Astrocyte (in vitro differentiated cells and primary cell): ENCODE results near the gene ZDHHC16. TPM values are rescaled to one million over a fixed set of nuclear protein-coding genes. Genes with fewer than 3 reads are reported as not detected.

Experiments
- DNase-seq: peaks from one replicate; pipeline ENCODE4 v3.0.0-alpha.2; 2010; ENCODE audit warnings: low read depth
- FAIRE-seq: peaks from 2 replicates; lab custom pipeline; 2011; peaks lifted over from hg19 to GRCh38; lab: Jason Lieb, UNC
- H2AFZ ChIP-seq: 2 replicates; pipeline ENCODE4 v1.6.0; 2012; ENCODE audit warnings: low read depth, low read length, inconsistent platforms
- H3K27ac ChIP-seq: 2 replicates; pipeline ENCODE4 v1.5.1; 2011; ENCODE audit warnings: low read depth, low read length, inconsistent platforms
- H3K27me3 ChIP-seq: 2 replicates; pipeline ENCODE4 v1.6.0; 2011; ENCODE audit warnings: low read length, inconsistent platforms; ENCODE audit not compliant: insufficient read depth
- H3K36me3 ChIP-seq: 2 replicates; pipeline ENCODE4 v1.5.1; 2011; ENCODE audit warnings: low read length, inconsistent platforms; ENCODE audit not compliant: insufficient read depth
- H3K4me1 ChIP-seq: 2 replicates; pipeline ENCODE4 v1.5.1; 2011; ENCODE audit warnings: low read length, inconsistent platforms; ENCODE audit not compliant: insufficient read depth
- H3K4me2 ChIP-seq: 2 replicates; pipeline ENCODE4 v1.6.0; 2012; ENCODE audit warnings: low read length, inconsistent platforms
- H3K4me3 ChIP-seq: 2 replicates; pipeline ENCODE4 v1.5.1; 2011; ENCODE audit warnings: low read depth, mild to moderate bottlenecking, low read length, inconsistent platforms; ENCODE audit not compliant: insufficient read depth
- H3K79me2 ChIP-seq: 2 replicates; pipeline ENCODE4 v1.6.0; 2012; ENCODE audit warnings: mild to moderate bottlenecking, low read length, inconsistent platforms; ENCODE audit not compliant: insufficient read depth
- H3K9ac ChIP-seq: 2 replicates; pipeline ENCODE4 v1.6.0; 2012; ENCODE audit warnings: mild to moderate bottlenecking, low read length, inconsistent platforms
- H3K9me3 ChIP-seq: 2 replicates; pipeline ENCODE4 v1.5.1; 2012; ENCODE audit warnings: low read depth, mild to moderate bottlenecking, low read length, inconsistent platforms; ENCODE audit not compliant: insufficient read depth
- H4K20me1 ChIP-seq: 2 replicates; pipeline ENCODE4 v1.6.0; 2012; ENCODE audit warnings: low read length, inconsistent platforms; ENCODE audit not compliant: insufficient read depth
- H3K27ac Mint-ChIP-seq: one replicate; pipeline ENCODE4 v1.8.0; 2021; ENCODE audit warnings: mild to moderate bottlenecking, mixed read lengths; ENCODE audit not compliant: unreplicated experiment
- H3K27me3 Mint-ChIP-seq: one replicate; pipeline ENCODE4 v1.8.0; 2021; ENCODE audit warnings: low read depth, mixed read lengths; ENCODE audit not compliant: unreplicated experiment
- H3K36me3 Mint-ChIP-seq: one replicate; pipeline ENCODE4 v1.8.0; 2021; ENCODE audit warnings: low read depth, mixed read lengths; ENCODE audit not compliant: unreplicated experiment
- H3K4me1 Mint-ChIP-seq: one replicate; pipeline ENCODE4 v1.8.0; 2021; ENCODE audit warnings: low read depth, mixed read lengths; ENCODE audit not compliant: unreplicated experiment
- H3K4me3 Mint-ChIP-seq: one replicate; pipeline ENCODE4 v1.8.0; 2021; ENCODE audit warnings: mild to moderate bottlenecking, moderate library complexity, mixed read lengths; ENCODE audit not compliant: unreplicated experiment
- H3K9me3 Mint-ChIP-seq: one replicate; pipeline ENCODE4 v1.8.0; 2021; ENCODE audit warnings: mild to moderate bottlenecking, mixed read lengths; ENCODE audit not compliant: unreplicated experiment
- EZH2 ChIP-seq: IDR thresholded peaks from 2 replicates; pipeline ENCODE4 v1.6.1; 2012; ENCODE audit warnings: mild to moderate bottlenecking, low read length, inconsistent platforms; ENCODE audit not compliant: insufficient read depth
- total RNA-seq: library from RNA; stranded (reverse); gene quantifications from 2 replicates; pipeline ENCODE4 v1.2.1, GENCODE V29; 2021
- TF ChIP-seq, protein P1 (sequence below): IDR thresholded peaks from 2 replicates; pipeline ENCODE4 v1.5.1; 2011; ENCODE audit warnings: low read depth, mild to moderate bottlenecking, inconsistent platforms, low read length, moderate library complexity; ENCODE audit not compliant: insufficient read depth

Gene ZDHHC16
- total RNA-seq, 1 donor from 2014 or later, result 53.5 TPM

DNA sequence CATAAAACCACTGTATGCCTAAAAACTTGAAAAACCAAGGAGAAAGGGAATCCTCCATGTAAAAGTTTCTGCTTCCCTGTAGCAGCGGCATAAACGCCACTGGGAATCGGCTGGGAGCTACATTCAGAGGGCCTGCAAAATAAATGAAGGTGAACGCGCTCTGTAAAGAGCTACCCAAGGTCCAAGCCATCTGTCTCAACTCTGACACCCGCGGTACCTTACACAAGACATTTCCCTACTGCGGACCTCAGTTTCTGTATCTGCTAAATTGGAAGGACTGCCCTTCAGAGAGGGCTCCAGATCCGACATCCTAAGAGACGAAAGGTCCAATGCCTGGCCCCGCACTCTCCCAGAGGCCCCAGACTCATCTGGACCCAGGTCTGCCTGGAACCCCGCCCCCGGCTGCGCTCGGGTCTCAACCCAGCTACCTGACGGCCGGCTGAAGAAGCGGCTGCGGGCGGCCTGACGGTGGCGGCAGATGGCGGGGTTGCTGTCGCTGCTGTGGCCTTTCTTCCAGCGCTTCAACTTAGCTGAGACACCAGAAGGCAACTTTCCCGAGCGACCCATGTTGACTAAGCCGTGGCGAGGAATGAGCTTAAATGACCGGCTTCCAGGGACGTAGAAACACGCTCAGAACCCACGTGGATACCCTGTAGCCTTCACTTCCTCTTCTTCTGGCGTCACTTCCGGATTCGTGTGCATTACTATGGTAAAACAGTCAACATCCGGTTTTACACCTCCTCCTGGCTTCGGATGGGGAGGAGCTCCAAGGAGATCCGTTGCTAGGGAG lies 45.1 kb upstream of the ZDHHC16 start, which contains the start of gene RRP12:
RRP12 (minus strand) TSS at position 676 of the 790 bp plus-strand sequence; CDS start at position 567, 109 bp downstream.
- peak within 1 kb of the TSS; percentile 84 for H3K27ac ChIP-seq
- peak; percentile 97 for DNase-seq

DNA sequence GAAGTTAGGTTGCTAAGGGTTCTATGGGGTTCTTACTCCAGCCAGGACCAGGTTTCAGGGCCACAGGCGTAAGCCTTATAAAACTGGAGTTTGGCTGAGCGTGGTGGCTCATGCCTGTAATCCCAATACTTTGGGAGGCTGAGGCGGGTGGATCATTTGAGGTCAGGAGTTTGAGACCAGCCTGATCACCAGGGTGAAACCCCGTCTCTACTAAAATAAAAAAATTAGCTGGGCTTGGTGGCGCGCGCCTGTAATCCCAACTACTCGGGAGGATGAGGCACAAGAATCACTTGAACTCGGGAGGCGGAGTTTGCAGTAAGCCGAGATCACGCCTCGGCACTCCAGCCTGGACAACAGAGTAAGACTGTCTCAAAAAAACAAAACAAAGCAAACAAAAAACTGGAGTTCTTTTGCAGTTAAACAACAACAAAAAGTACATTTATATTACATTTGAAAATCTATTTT lies 44.5 kb upstream of the ZDHHC16 start:
- peak overlapping the region; percentile 84 for H3K27ac ChIP-seq
- H3K9ac ChIP-seq, result peak overlapping the region; percentile 90
- no peaks in the 10 kb centered on the region for H3K27me3 ChIP-seq
- Mint-ChIP-seq H3K4me3 (peak overlapping the region; percentile 92), H3K9me3 (no peaks in the 10 kb centered on the region), H3K27ac (peak overlapping the region; percentile 95), H3K36me3 (no peaks in the 10 kb centered on the region), H3K27me3 (no peaks in the 10 kb centered on the region), H3K4me1 (no peaks in the 10 kb centered on the region)
- TF ChIP-seq EZH2, result no peak
- TF ChIP-seq, protein P1, sequence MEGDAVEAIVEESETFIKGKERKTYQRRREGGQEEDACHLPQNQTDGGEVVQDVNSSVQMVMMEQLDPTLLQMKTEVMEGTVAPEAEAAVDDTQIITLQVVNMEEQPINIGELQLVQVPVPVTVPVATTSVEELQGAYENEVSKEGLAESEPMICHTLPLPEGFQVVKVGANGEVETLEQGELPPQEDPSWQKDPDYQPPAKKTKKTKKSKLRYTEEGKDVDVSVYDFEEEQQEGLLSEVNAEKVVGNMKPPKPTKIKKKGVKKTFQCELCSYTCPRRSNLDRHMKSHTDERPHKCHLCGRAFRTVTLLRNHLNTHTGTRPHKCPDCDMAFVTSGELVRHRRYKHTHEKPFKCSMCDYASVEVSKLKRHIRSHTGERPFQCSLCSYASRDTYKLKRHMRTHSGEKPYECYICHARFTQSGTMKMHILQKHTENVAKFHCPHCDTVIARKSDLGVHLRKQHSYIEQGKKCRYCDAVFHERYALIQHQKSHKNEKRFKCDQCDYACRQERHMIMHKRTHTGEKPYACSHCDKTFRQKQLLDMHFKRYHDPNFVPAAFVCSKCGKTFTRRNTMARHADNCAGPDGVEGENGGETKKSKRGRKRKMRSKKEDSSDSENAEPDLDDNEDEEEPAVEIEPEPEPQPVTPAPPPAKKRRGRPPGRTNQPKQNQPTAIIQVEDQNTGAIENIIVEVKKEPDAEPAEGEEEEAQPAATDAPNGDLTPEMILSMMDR, result no peak
- peak overlapping the region; percentile 61 for H2AFZ ChIP-seq
- DNase-seq, result no peak
- H3K4me1 ChIP-seq, result peaks cover 9% of the 10 kb centered on the region
- peaks cover 23% of the 10 kb centered on the region for H3K79me2 ChIP-seq
- H3K9me3 ChIP-seq, result no peaks in the 10 kb centered on the region
- no peak for FAIRE-seq
- peak overlapping the region; percentile 88 for H3K4me3 ChIP-seq
- peak overlapping the region; percentile 94 for H3K4me2 ChIP-seq
- peaks cover under 1% of the 10 kb centered on the region for H4K20me1 ChIP-seq
- peaks cover 12% of the 10 kb centered on the region for H3K36me3 ChIP-seq

More for the DNA sequence above, 45.1 kb upstream of the ZDHHC16 start, which contains the start of gene RRP12:
- Histone ChIP-seq H3K36me3 (peaks cover 18% of the 10 kb centered on the region), H3K79me2 (peaks cover 26% of the 10 kb centered on the region), H3K4me3 (peak within 1 kb of the TSS; percentile 88), H3K9ac (peak within 1 kb of the TSS; percentile 90), H3K4me2 (peak within 1 kb of the TSS; percentile 94), H3K4me1 (peaks cover 9% of the 10 kb centered on the region), H4K20me1 (peaks cover 6% of the 10 kb centered on the region), H3K27me3 (no peaks in the 10 kb centered on the region), H2AFZ (peak within 1 kb of the TSS; percentile 68), H3K9me3 (no peaks in the 10 kb centered on the region)
- no peaks in the 10 kb centered on the region for H3K9me3 Mint-ChIP-seq
- H3K4me3 Mint-ChIP-seq, result peak within 1 kb of the TSS; percentile 92
- H3K4me1 Mint-ChIP-seq, result no peaks in the 10 kb centered on the region
- no peaks in the 10 kb centered on the region for H3K27me3 Mint-ChIP-seq
- H3K27ac Mint-ChIP-seq, result peak within 1 kb of the TSS; percentile 95
- TF ChIP-seq EZH2, result no peak
- TF ChIP-seq, protein P1, result no peak
- H3K36me3 Mint-ChIP-seq, result peaks cover 6% of the 10 kb centered on the region
- peak; percentile 98 for FAIRE-seq

DNA sequence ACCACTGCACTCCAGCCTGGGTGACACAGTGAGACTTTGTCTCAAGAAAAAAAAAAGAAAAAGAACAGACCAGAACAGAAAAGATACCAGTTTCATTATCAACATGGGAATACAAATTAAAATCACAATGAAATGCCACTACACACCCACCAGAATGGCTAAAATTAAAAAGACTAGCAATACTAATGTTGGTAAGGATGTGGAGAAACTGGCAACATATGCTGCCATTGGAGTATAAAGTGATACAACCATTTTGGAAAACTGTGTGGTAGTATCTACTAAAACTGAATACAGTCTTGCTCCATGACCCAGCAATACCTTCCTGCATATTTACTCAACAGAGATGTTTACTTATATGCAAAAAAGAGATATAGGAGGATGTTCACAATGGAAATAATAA lies 41.9 kb upstream of the ZDHHC16 start:
- H3K4me3 Mint-ChIP-seq, result no peak overlapping the region
- Histone ChIP-seq H3K27ac (no peak overlapping the region), H3K4me3 (no peak overlapping the region), H3K36me3 (no peaks in the 10 kb centered on the region), H3K9me3 (no peaks in the 10 kb centered on the region), H3K4me1 (peaks cover 11% of the 10 kb centered on the region), H3K79me2 (peaks cover 20% of the 10 kb centered on the region), H4K20me1 (no peaks in the 10 kb centered on the region), H3K4me2 (no peak overlapping the region), H3K9ac (no peak overlapping the region), H2AFZ (no peak overlapping the region), H3K27me3 (no peaks in the 10 kb centered on the region)
- H3K36me3 Mint-ChIP-seq, result no peaks in the 10 kb centered on the region
- TF ChIP-seq EZH2, result no peak
- TF ChIP-seq, protein P1, result no peak
- no peaks in the 10 kb centered on the region for H3K27me3 Mint-ChIP-seq
- H3K4me1 Mint-ChIP-seq, result no peaks in the 10 kb centered on the region
- DNase-seq, result no peak
- H3K27ac Mint-ChIP-seq, result no peak overlapping the region
- H3K9me3 Mint-ChIP-seq, result no peaks in the 10 kb centered on the region
- FAIRE-seq, result no peak
